GM20431 (cell line): ENCODE results near the gene CORO2B.
"Not testable (repeated sequence)": the region's sequence is repeated elsewhere in the genome, so short reads cannot be mapped to it uniquely, and the experiment has no call there.

ENCODE experiments used
- in situ Hi-C: fragments of 300-500 bp; cut with MseI, MboI; formaldehyde crosslinking; loops from one replicate; pipeline ENCODE4 v1.15.0; 2020; ENCODE audit warnings: low sequenced_read_pairs; ENCODE audit not compliant: unreplicated experiment

Gene CORO2B

DNA sequence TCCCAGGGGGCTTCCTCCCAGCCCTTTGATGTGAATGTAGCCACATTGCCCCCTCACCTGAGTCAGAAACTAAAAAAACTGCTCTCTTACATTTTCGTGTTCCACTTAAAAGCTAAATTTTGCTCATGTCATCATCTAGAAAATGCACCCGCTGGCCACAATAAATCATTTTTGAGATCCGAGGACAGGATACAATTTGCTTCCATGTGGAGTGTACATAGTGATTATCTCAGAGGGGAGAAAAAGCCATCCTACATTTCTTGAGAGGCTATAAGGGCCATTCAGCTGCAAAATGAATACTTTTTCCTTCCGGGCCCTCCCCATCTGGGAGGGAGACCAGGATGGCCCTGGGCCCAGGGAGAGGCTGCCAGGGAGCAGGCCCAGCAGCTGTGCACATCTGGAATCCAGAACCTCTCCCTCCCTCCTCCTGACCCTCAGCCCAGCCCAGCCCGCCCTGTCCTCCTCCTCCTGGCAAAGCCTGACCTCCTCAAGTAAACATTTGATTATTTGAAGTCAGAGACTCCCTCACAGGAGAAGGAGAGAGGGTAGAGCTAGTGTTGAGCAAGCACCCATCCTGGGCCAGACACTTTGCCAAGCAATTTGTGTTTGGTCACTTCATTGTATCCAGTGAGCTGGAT lies 59.1 kb downstream of the CORO2B start:
- in situ Hi-C loops: no loop called here

GRCh38 chr15:68638953-68639515 lies 60.2 kb downstream of the CORO2B start:
- in situ Hi-C loops: no loop called here

DNA sequence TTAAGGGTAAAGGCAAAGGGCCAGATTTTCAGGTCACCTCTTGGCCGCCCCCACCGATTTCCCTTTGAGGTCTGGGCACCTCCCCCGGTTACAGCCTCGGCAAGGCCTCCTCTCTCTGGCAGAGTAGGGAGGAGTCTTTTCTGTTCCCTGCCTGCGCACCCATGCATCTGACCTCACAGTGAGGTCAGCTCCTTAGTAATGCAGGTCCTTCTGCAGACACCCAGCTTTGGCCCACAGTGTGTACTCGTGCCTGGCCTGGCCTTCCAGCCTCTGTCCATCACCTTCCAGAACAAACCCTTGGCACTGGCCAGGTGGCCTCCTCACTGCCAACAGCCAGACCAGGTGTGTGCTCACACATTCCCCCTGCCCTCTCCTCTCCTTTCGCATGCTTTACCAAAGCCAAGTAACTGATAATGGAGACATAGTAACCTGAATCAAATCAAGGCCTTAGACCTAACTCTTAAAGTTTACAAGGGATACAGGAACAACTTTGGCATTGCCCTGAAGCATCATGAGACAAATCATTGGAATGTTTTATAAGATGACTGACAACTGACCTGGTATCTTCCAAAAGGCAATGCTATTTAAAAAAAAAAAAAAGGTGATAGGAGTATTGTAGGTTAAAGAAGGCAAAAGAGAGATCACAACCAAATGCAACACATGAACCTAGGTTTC lies 61.3 kb downstream of the CORO2B start:
- in situ Hi-C loops: no loop called here

GRCh38 chr15:68640791-68641331 lies 62.1 kb downstream of the CORO2B start:
- in situ Hi-C loops: no loop called here

GRCh38 chr15:68641376-68641775 lies 62.6 kb downstream of the CORO2B start:
- in situ Hi-C loops: no loop called here

DNA sequence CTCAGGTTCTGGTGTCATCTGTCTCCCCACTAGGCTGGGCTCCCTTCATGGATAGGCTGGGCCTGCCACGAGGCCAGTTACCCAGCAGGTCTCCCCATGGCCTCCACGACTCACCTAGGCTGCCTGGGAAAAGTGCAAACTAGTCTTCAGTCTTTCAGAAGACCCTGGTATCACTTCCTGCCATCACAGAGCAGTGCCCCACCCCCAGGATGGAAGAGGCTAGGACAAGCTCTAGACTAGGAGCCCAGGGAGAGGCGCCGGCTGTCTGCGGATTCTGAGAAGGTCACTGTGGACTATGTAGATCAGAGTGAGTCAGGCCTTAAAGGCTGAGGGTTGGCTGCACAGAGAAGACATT lies 63.7 kb downstream of the CORO2B start:
- in situ Hi-C loops: no loop called here

GRCh38 chr15:68643216-68643830 lies 64.5 kb downstream of the CORO2B start:
- in situ Hi-C loops: no loop called here

GRCh38 chr15:68644083-68644904 lies 65.5 kb downstream of the CORO2B start:
- in situ Hi-C loops: no loop called here

GRCh38 chr15:68644996-68645395 lies 66.2 kb downstream of the CORO2B start:
- in situ Hi-C loops: no loop called here

DNA sequence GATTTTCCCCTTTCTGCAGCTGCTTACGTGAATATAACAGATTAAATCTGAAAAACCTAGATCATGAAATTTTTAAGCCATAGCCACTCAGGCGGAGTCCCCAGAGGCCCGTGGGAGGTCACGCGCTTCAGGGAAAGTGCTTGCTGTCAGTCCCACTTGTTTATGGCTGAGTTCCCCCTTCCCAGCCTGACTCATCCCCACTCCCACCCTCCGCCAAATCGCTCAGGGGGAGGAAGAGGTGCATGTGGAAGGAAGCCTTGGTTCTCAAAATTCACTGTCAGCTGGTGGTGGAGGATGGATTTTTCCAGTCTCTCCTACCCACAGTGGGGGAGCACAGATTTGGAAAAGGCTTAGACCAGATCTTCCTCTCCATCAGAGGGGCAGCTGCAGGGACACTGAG lies 67.4 kb downstream of the CORO2B start:
- in situ Hi-C loops: no loop called here

DNA sequence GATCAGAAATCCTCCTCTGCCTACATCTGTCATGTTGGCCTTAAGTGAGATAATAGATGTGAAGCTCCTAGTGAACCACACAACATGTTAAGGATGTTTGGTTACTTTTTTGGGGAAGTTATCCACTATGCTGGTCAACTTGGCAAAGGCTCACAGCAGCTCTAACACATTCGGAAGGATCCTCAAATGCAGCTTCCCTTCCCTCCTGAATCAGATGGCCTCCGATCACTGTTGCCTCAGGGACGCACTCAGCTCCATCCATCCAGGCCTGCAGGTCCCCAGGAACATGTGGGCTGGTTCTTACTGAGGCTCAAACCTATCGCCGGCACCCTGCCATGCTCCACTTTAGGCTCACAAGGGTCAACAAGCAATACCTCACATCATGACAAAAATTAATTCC lies 67.9 kb downstream of the CORO2B start:
- in situ Hi-C loops: no loop called here

- in situ Hi-C loops: not testable (repeated sequence)
Measured at GRCh38 chr15:68647361-68647760, 68.6 kb downstream of the CORO2B start.

DNA sequence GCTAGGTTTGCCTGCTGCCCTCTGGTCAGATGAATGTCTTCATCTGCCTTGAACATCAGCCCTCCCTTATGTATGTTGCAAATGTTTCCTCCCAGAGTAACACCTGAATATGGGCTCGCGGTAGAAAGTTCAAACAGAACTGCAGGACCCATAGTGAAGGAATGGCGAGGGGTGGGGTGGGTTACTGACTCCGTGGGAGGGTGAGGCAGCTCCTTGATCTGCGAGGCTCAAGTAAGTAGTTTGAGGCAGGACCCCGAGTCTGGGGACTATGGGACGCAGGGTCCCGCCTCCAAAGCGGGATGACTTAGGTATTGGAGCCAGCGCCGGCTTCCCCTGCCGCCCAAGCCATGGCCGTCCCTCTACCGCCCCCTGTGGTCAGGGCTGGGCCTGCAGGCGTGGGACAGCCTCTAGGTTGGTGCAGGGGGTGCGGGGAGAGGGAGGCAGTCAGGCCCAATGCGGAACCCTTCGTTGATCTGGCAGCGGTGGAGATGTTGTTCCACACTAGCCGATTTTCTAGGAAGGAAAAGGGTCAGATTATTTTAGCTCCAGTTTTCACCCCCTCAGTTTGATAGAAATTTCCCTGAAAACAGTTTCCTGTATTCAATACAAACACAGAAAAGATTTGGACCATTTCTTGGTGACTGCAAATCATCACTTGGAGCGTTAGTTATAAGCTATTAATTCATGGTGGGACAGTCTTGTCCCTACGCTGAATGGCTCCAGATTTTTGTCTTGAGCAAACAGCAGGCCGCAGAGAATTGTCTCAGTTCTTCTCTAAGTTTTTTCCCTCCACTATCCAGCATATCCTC lies 72.3 kb downstream of the CORO2B start:
- in situ Hi-C loops: no loop called here

- in situ Hi-C loops: no loop called here
Measured at GRCh38 chr15:68651916-68652525, 73.2 kb downstream of the CORO2B start.

DNA sequence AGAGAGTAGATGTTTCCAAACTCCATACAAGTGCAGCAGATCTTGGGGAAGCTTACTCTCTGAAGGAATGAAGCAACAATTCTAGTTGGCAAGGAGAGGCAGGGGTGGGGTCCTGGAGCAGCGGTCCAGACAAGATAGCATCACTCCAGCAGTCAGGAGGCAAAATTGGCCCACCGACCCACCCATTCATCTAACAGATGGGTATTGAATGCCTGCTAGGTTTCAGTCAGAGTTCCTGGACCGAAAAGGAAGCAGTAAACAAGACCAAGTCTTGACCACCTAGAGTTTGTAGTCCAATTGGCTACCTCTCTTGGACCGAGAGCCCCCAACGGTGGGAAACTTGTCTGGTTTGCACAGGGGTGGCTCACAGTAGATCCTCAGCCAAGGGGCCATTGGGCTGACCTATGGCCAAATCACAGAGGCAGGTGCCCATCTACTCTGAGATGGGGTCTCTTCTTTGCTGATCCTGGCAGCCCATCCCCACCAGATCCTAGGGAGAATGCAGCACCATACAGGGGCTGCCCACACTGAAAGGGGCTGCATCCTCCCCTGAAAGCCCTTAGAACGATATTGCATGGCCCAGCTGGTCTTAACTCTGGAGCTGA lies 74.3 kb downstream of the CORO2B start:
- in situ Hi-C loops: no loop called here

DNA sequence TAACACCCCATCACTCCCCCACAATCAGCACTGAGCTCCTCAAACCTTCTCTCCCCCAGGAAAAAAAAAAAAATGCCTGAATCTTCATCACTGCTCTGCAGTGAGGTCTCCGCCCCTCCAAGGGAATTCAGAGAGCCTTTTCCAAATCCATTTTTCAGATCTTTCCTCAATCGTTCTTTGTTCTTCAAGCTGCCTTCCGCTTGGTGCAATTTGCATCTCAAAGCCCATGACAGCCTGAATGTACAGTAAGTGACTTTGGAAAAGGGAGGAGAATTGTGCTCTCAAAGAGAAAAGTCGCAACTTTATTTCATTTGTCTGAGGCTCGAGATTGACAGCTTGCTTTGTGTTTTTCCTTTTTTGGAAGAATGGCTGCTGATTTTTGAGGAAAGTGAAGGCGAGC lies 75.0 kb downstream of the CORO2B start:
- in situ Hi-C loops: no loop called here

DNA sequence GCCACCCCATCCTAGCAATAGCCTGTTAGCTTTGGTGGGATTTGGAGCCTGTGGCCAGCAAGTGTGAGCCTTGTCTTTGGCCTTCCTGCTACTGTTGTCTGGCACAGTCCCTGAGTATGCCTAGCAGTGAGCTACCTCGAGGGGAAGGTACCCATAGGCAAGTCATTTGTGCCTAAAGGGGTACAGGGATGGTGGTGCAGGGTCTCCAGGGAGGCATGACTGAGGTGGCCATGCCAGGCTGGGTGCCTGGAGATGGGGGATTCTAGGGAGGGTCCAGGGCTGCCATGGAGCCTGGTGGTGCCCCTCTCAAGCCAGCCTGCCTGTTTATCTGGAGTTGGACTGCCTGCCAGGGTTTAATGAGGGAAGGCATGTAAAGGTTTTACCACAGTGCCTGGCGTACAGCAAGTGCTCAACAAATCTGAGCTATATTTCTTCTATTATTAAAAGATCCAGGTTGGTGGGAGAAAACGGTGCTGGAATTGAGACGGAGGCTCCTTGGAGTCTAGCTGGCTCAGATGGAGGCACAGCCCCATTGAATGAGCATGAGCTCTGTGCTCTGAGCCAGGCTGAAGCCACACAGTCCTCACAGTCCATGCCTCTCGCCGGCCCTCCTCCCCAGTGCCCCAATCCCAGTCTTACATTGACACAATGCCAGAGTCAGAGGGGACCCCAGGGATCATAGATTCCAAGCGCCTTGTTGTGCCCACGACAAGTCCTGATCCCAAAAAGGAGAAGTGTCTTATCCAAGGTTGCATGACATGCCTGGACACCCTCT lies 76.2 kb downstream of the CORO2B start:
- in situ Hi-C loops: no loop called here
